ENCODE results near the gene RIGI. TPM values are rescaled to one million over a fixed set of nuclear protein-coding genes. Genes with fewer than 3 reads are reported as not detected.

The RIGI gene
- total and polyA plus RNA-seq, 10 of the 15 experiments (the other 5 are each of a cell fraction or from before 2014, with no cell fraction given) = 5.3 to 15.2 (median 9.1) TPM

GRCh38 chr9:32554591-32554990, 28.6 kb upstream of the RIGI start (continued):
- TF ChIP-seq E2F8 (IDR thresholded peaks at IDR 0.05; ENCODE audit: low read depth, partially characterized antibody) = no peak
- TF ChIP-seq NKRF (conservative IDR thresholded peaks at IDR 0.05) = no peak
- no peak for TF ChIP-seq YY1 (IDR thresholded peaks at IDR 0.05; ENCODE audit: low read depth, low read length)
- TF ChIP-seq ZBTB11 (CRISPR knock-in tag; IDR thresholded peaks at IDR 0.05) = no peak
- TF ChIP-seq MYB (IDR thresholded peaks at IDR 0.05; ENCODE audit: borderline replicate concordance, low read depth, low read length) = no peak
- TF ChIP-seq ZSCAN29 (IDR thresholded peaks at IDR 0.05) = no peak
- no peak for TF ChIP-seq EED (IDR thresholded peaks at IDR 0.05; ENCODE audit: low read depth)

Data from GM12878 (cell line).